ENCODE data around the gene CTNND2. TPM values are rescaled to one million over a fixed set of nuclear protein-coding genes. Genes with fewer than 3 reads are reported as not detected.

CTNND2 gene
- polyA plus RNA-seq, 1 of the 3 experiments (the other 2 are of a cell fraction), result not detected

GRCh38 chr5:11269515-11269914, 634.7 kb downstream of the CTNND2 start:
- TF ChIP-seq RXRA (IDR thresholded peaks at IDR 0.05; ENCODE audit: borderline replicate concordance, low read depth) (no peak), REST (IDR thresholded peaks at IDR 0.05; ENCODE audit: low read depth, low read length) (no peak), IRF3 (IDR thresholded peaks at IDR 0.05; ENCODE audit: low read depth, low read length) (no peak), MEF2A (IDR thresholded peaks at IDR 0.05; ENCODE audit: borderline replicate concordance, low read depth) (no peak), FOXJ3 (CRISPR knock-in tag; IDR thresholded peaks at IDR 0.05) (no peak), CHD2 (IDR thresholded peaks at IDR 0.05; ENCODE audit: low read length, partially characterized antibody) (no peak), TAF1 (IDR thresholded peaks at IDR 0.05; ENCODE audit: borderline replicate concordance, low read depth, low read length) (no peak), NFIC (IDR thresholded peaks at IDR 0.05; ENCODE audit: borderline replicate concordance) (no peak), SMC3 (IDR thresholded peaks at IDR 0.05; ENCODE audit: low read depth, low read length) (no peak), RAD21 (IDR thresholded peaks at IDR 0.05; ENCODE audit: low read length) (no peak)
- TF ChIP-seq, protein P1, sequence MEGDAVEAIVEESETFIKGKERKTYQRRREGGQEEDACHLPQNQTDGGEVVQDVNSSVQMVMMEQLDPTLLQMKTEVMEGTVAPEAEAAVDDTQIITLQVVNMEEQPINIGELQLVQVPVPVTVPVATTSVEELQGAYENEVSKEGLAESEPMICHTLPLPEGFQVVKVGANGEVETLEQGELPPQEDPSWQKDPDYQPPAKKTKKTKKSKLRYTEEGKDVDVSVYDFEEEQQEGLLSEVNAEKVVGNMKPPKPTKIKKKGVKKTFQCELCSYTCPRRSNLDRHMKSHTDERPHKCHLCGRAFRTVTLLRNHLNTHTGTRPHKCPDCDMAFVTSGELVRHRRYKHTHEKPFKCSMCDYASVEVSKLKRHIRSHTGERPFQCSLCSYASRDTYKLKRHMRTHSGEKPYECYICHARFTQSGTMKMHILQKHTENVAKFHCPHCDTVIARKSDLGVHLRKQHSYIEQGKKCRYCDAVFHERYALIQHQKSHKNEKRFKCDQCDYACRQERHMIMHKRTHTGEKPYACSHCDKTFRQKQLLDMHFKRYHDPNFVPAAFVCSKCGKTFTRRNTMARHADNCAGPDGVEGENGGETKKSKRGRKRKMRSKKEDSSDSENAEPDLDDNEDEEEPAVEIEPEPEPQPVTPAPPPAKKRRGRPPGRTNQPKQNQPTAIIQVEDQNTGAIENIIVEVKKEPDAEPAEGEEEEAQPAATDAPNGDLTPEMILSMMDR (IDR thresholded peaks at IDR 0.05), result no peak
- Histone ChIP-seq H3K9me3 (no peaks in the 10 kb centered on the region), H3K4me1 (ENCODE audit: control insufficient read depth in 1 of 2, insufficient read depth in 2 of 2, low read depth in 1 of 2, low read length in 1 of 2) (no peaks in the 10 kb centered on the region), H3K27ac (ENCODE audit: low read depth in 2 of 2, low read length in 1 of 2) (no peak overlapping the region), H3K4me3 (ENCODE audit: low read depth in 2 of 2, low read length in 1 of 2) (no peak overlapping the region), H3K79me2 (ENCODE audit: insufficient read depth) (no peaks in the 10 kb centered on the region), H4K20me1 (ENCODE audit: insufficient read depth) (no peaks in the 10 kb centered on the region), H3F3A (replicated peaks; ENCODE audit: insufficient read depth) (no peaks in the 10 kb centered on the region), H3K36me3 (replicated peaks in 1 of 2; ENCODE audit: control insufficient read depth in 1 of 2, insufficient read depth in 2 of 2, low read length in 1 of 2) (no peaks in the 10 kb centered on the region), H2AFZ (ENCODE audit: low read depth) (no peak overlapping the region), H3K27me3 (ENCODE audit: insufficient read depth) (peaks cover 12% of the 10 kb centered on the region; the same call in 1 of the 2 replicates), H3K9ac (no peak overlapping the region), H3K9me2 (no peaks in the 10 kb centered on the region), H3K4me2 (no peak overlapping the region)
- ChIA-PET CTCF (interaction anchor here (1.0 kb wide), 1 partner anchor 755 kb away, joined by 3 read pairs; no protein-coding TSS in a partner anchor), POLR2A (no interaction called here)
- DNase-seq, result no peak
- whole genome bisulfite sequencing (ENCODE audit: low lambda C conversion rate), result 13% methylated on average over 3 of the region's 3 CpGs

All from SK-N-SH (cell line).